AG04450 (cell line): Measurements from ENCODE around the gene KLK12. TPM values are rescaled to one million over a fixed set of nuclear protein-coding genes. Genes with fewer than 3 reads are reported as not detected.

Source experiments
- CTCF ChIA-PET: fragments of 300-600, 350-600 bp; formaldehyde crosslinking; extraction: SDS; loops from one replicate; lab custom pipeline; 2022; ENCODE audit warnings: antibody characterized with exemption, inconsistent platforms; lab: Charles Lee
- POLR2A ChIA-PET: fragments of 350-600 bp; formaldehyde crosslinking; extraction: SDS; loops from one replicate; lab custom pipeline; 2021; ENCODE audit warnings: antibody characterized with exemption, inconsistent platforms; lab: Yijun Ruan, JAX
- DNase-seq: peaks from one replicate; pipeline ENCODE4 v3.0.0-alpha.2; 2011; ENCODE audit warnings: low read depth, low spot score
- H3K27ac ChIP-seq: one replicate; pipeline ENCODE4 v1.5.1; 2012; ENCODE audit warnings: low read depth, low read length, control low read depth
- H3K27me3 ChIP-seq: one replicate; pipeline ENCODE4 v1.6.0; 2012; ENCODE audit warnings: low read length; ENCODE audit not compliant: control insufficient read depth, insufficient read depth
- H3K4me3 ChIP-seq: 2 replicates; pipeline ENCODE4 v1.5.1; 2011; ENCODE audit warnings: mild to moderate bottlenecking, low read depth, low read length, control low read depth
- H3K9me3 ChIP-seq: 2 replicates; pipeline ENCODE4 v1.5.1; 2012; ENCODE audit warnings: low read length; ENCODE audit not compliant: control insufficient read depth, insufficient read depth
- CTCF ChIP-seq: IDR thresholded peaks from 2 replicates; pipeline ENCODE4 v1.5.1; 2011; ENCODE audit warnings: low read depth, low read length, control low read depth, inconsistent platforms
- polyA minus RNA-seq: library from RNA; depleted of rRNA, polyadenylated mRNA; stranded (reverse); fragments of >200 nt; gene quantifications from 2 replicates; pipeline ENCODE4 v1.2.3, GENCODE V29; 2011; rRNA and poly(A)+ RNA removed
- polyA plus RNA-seq: library from polyadenylated mRNA; depleted of rRNA; stranded (reverse); fragments of >200 nt; gene quantifications from 2 replicates; pipeline ENCODE4 v1.2.3, GENCODE V29; 2011; rRNA removed

The KLK12 gene
- polyA plus RNA-seq (not detected in 2 replicates), polyA minus RNA-seq (not detected in 2 replicates)

- POLR2A ChIA-PET = no interaction called here
- DNase-seq = no peak
- Histone ChIP-seq H3K27me3 (no peaks in the 10 kb centered on the region), H3K4me3 (no peak within 1 kb of the TSS), H3K9me3 (peaks cover 16% of the 10 kb centered on the region), H3K27ac (no peak within 1 kb of the TSS)
- TF ChIP-seq CTCF = no peak
- CTCF ChIA-PET = no interaction called here
Measured at GRCh38 chr19:51034704-51035103, at the start of gene KLK12. TSS of gene KLK12 (minus strand) at chr19:51035002. CDS start at chr19:51034621, 381 bp downstream.

- H3K27me3 ChIP-seq = no peaks in the 10 kb centered on the region
- no peak overlapping the region for H3K27ac ChIP-seq
- DNase-seq = no peak
- no peak overlapping the region for H3K4me3 ChIP-seq
- ChIA-PET POLR2A (no interaction called here), CTCF (interaction anchor here (1.0 kb wide), 1 partner anchor 10 kb away, joined by 3 read pairs; no protein-coding TSS in a partner anchor)
- peaks cover 3% of the 10 kb centered on the region; the same call in 1 of the 2 replicates for H3K9me3 ChIP-seq
- no peak for TF ChIP-seq CTCF
Measured at GRCh38 chr19:51084505-51084904, 49.7 kb upstream of the KLK12 start.

- CTCF ChIA-PET = no interaction called here
- H3K4me3 ChIP-seq = no peak overlapping the region
- no peak for DNase-seq
- TF ChIP-seq CTCF = no peak
- H3K27ac ChIP-seq = no peak overlapping the region
- no peaks in the 10 kb centered on the region for H3K27me3 ChIP-seq
- POLR2A ChIA-PET = no interaction called here
- H3K9me3 ChIP-seq = peaks cover 10% of the 10 kb centered on the region; the same call in 1 of the 2 replicates
Measured at GRCh38 chr19:51083783-51084182, 49.0 kb upstream of the KLK12 start.

GRCh38 chr19:51083181-51083580 lies 48.4 kb upstream of the KLK12 start:
- Histone ChIP-seq H3K4me3 (no peak overlapping the region), H3K27ac (no peak overlapping the region), H3K27me3 (no peaks in the 10 kb centered on the region), H3K9me3 (peaks cover 10% of the 10 kb centered on the region; the same call in 1 of the 2 replicates)
- DNase-seq = no peak
- CTCF ChIA-PET = no interaction called here
- no peak for TF ChIP-seq CTCF
- POLR2A ChIA-PET = no interaction called here

- DNase-seq = no peak
- no peaks in the 10 kb centered on the region for H3K27me3 ChIP-seq
- CTCF ChIA-PET = no interaction called here
- POLR2A ChIA-PET = no interaction called here
- H3K27ac ChIP-seq = no peak within 1 kb of the TSS
- no peak for TF ChIP-seq CTCF
- H3K4me3 ChIP-seq = no peak within 1 kb of the TSS
- H3K9me3 ChIP-seq = peaks cover 10% of the 10 kb centered on the region; the same call in 1 of the 2 replicates
Measured at GRCh38 chr19:51082611-51083010, 47.8 kb upstream of the KLK12 start, which contains the start of gene KLK14. TSS of gene KLK14 (minus strand) at chr19:51082887. CDS start at chr19:51082614, 273 bp downstream.
